HepG2 (cell line): ENCODE measurements around the gene CTIF. TPM values are rescaled to one million over a fixed set of nuclear protein-coding genes. Genes with fewer than 3 reads are reported as not detected.
A peak's percentile ranks its signal among the peaks of the same experiment; 100 is the strongest.

ENCODE experiments used
- ATF5 ChIP-seq: sonication (generic); formaldehyde crosslinking; IDR thresholded peaks from 2 replicates; pipeline ENCODE4 v1.4.0; 2020; ENCODE audit warnings: mild to moderate bottlenecking, low read depth, missing genetic modification reagents
- HES4 ChIP-seq: sonication (generic); formaldehyde crosslinking; IDR thresholded peaks from 2 replicates; pipeline ENCODE4 v1.9.0; 2021; ENCODE audit warnings: mild to moderate bottlenecking, missing genetic modification reagents, borderline replicate concordance
- SAFB2 ChIP-seq: sonication (generic); formaldehyde crosslinking; IDR thresholded peaks from 2 replicates; pipeline ENCODE4 v1.5.1; 2020; ENCODE audit warnings: missing genetic modification reagents, low read depth, mild to moderate bottlenecking, borderline replicate concordance
- ZBTB40 ChIP-seq, 2 experiments: fragments of 450-650 bp in 1 of 2; sonication (generic) in 1 of 2; formaldehyde crosslinking in 1 of 2; IDR thresholded peaks; 2 replicates each; pipeline versions ENCODE4 v1.6.1 to v1.8.0; 2016 to 2022; ENCODE audit warnings: antibody characterized with exemption in 1 of 2, mild to moderate bottlenecking in 1 of 2, missing genetic modification reagents in 1 of 2
- ZNF737 ChIP-seq: sonication (generic); formaldehyde crosslinking; IDR thresholded peaks from 2 replicates; pipeline ENCODE4 v1.5.0; 2020; ENCODE audit warnings: missing genetic modification reagents, mild to moderate bottlenecking, borderline replicate concordance
- ZNF747 ChIP-seq: sonication (generic); formaldehyde crosslinking; IDR thresholded peaks from 2 replicates; pipeline ENCODE4 v1.8.1; 2023; ENCODE audit warnings: missing genetic modification reagents, mild to moderate bottlenecking, borderline replicate concordance
- ZNF788 ChIP-seq: sonication (generic); formaldehyde crosslinking; IDR thresholded peaks from 2 replicates; pipeline ENCODE4 v1.5.0; 2020; ENCODE audit warnings: mild to moderate bottlenecking, missing genetic modification reagents, borderline replicate concordance
- polyA plus RNA-seq, 8 experiments: library from polyadenylated mRNA; depleted of rRNA in 3 of 8; stranded (reverse) in 7 of 8; unstranded in 1 of 8; fragments of >200 nt; fragmentation: Illumina TruSeq in 4 of 8; extraction: Trizol in 4 of 8; gene quantifications; 2 replicates each; pipeline versions ENCODE4 v1.2.1 to v1.2.3, GENCODE V29; 2011 to 2016; ENCODE audit warnings: low read depth in 4 of 8, missing spikeins in 1 of 8, mixed read lengths in 1 of 8; ENCODE audit not compliant: insufficient read depth in 1 of 8
- total RNA-seq, 5 experiments: library from RNA; depleted of rRNA; stranded (reverse); fragments of >200 nt; fragmentation: Illumina TruSeq; extraction: Trizol; gene quantifications; 2 replicates each; pipeline ENCODE4 v1.2.3, GENCODE V29; 2016; ENCODE audit warnings: low read depth in 1 of 5
- TF ChIP-seq, protein P1 (sequence below): sonication (generic); formaldehyde crosslinking; IDR thresholded peaks from 2 replicates; pipeline ENCODE4 v1.5.0; 2020; ENCODE audit warnings: mild to moderate bottlenecking, missing genetic modification reagents
- TF ChIP-seq, protein P2 (sequence below): sonication (generic); formaldehyde crosslinking; IDR thresholded peaks from 2 replicates; pipeline ENCODE4 v1.4.0; 2020; ENCODE audit warnings: missing genetic modification reagents
- TF ChIP-seq, protein P3 (sequence below): sonication (generic); formaldehyde crosslinking; IDR thresholded peaks from 2 replicates; pipeline ENCODE4 v1.4.0; 2020; ENCODE audit warnings: missing genetic modification reagents

CTIF gene
- total and polyA plus RNA-seq, 2 of the 13 experiments (the other 11 are each of a cell fraction or from before 2014, with no cell fraction given): 18.2 to 28.0 TPM

DNA sequence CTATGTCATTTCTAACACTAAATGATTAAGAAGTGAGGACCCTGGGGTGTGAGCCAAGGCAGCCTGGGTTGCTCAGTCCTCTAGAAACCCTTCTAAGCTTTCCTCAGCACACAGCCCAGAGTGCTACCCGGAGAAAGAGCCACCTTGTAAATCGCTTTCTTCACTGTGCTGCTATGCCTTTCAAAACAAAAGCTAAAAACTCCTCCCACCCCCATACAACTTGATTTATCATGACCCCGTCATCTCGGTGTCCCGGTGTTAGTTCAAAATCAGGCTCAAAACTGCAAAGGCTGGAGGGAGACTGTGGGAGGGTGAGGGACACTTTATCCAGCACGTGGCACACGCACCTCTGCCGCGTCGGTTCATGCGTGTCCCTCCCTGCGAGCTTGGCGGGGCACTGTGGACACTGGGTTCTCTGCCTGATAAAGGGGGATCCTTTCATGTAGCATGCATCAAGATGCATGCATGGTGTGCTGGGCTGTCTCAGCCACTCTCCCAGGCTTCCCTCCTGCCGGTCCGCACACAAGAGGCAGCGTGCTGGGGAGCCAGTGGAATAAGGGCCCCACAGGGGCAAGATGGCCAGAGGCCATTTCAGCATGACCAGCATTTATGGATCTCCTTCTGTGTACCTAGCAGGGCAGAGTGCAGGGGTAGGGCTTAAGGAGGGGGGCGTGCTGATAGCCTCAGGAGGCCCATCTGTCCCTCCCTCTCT lies 241.5 kb downstream of the CTIF start (continued):
- TF ChIP-seq ZBTB40 (IDR thresholded peaks at IDR 0.05): no peak
- no peak for TF ChIP-seq ZBTB40 (CRISPR knock-in tag; IDR thresholded peaks at IDR 0.05)
- peak; percentile 42; the same call in 1 of the 2 replicates for TF ChIP-seq HES4 (CRISPR knock-in tag)
- no peak for TF ChIP-seq ZNF747 (CRISPR knock-in tag)
- TF ChIP-seq, protein P1, sequence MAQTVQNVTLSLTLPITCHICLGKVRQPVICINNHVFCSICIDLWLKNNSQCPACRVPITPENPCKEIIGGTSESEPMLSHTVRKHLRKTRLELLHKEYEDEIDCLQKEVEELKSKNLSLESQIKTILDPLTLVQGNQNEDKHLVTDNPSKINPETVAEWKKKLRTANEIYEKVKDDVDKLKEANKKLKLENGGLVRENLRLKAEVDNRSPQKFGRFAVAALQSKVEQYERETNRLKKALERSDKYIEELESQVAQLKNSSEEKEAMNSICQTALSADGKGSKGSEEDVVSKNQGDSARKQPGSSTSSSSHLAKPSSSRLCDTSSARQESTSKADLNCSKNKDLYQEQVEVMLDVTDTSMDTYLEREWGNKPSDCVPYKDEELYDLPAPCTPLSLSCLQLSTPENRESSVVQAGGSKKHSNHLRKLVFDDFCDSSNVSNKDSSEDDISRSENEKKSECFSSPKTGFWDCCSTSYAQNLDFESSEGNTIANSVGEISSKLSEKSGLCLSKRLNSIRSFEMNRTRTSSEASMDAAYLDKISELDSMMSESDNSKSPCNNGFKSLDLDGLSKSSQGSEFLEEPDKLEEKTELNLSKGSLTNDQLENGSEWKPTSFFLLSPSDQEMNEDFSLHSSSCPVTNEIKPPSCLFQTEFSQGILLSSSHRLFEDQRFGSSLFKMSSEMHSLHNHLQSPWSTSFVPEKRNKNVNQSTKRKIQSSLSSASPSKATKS: no peak
- TF ChIP-seq, protein P2, sequence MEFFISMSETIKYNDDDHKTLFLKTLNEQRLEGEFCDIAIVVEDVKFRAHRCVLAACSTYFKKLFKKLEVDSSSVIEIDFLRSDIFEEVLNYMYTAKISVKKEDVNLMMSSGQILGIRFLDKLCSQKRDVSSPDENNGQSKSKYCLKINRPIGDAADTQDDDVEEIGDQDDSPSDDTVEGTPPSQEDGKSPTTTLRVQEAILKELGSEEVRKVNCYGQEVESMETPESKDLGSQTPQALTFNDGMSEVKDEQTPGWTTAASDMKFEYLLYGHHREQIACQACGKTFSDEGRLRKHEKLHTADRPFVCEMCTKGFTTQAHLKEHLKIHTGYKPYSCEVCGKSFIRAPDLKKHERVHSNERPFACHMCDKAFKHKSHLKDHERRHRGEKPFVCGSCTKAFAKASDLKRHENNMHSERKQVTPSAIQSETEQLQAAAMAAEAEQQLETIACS (CRISPR knock-in tag): no peak
- TF ChIP-seq ATF5 (CRISPR knock-in tag): 0 out of 2 replicates have a peak, but pooled peaks have one; percentile 2
- TF ChIP-seq ZNF737 (CRISPR knock-in tag): no peak
- TF ChIP-seq, protein P3, sequence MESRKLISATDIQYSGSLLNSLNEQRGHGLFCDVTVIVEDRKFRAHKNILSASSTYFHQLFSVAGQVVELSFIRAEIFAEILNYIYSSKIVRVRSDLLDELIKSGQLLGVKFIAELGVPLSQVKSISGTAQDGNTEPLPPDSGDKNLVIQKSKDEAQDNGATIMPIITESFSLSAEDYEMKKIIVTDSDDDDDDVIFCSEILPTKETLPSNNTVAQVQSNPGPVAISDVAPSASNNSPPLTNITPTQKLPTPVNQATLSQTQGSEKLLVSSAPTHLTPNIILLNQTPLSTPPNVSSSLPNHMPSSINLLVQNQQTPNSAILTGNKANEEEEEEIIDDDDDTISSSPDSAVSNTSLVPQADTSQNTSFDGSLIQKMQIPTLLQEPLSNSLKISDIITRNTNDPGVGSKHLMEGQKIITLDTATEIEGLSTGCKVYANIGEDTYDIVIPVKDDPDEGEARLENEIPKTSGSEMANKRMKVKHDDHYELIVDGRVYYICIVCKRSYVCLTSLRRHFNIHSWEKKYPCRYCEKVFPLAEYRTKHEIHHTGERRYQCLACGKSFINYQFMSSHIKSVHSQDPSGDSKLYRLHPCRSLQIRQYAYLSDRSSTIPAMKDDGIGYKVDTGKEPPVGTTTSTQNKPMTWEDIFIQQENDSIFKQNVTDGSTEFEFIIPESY (CRISPR knock-in tag): peak; percentile 71; the same call in 1 of the 2 replicates
- no peak for TF ChIP-seq ZNF788 (CRISPR knock-in tag)
- no peak for TF ChIP-seq SAFB2
